HG02973 (cell line): ENCODE data around the gene TTLL5.
"Not testable (repeated sequence)": the region's sequence is repeated elsewhere in the genome, so short reads cannot be mapped to it uniquely, and the experiment has no call there.

Experiments
- ATAC-seq: cut with Tn5 transposase; IDR thresholded peaks from one replicate; pipeline ENCODE4 v1.9.1; 2021; ENCODE audit warnings: moderate library complexity; ENCODE audit not compliant: unreplicated experiment

TTLL5 gene

DNA sequence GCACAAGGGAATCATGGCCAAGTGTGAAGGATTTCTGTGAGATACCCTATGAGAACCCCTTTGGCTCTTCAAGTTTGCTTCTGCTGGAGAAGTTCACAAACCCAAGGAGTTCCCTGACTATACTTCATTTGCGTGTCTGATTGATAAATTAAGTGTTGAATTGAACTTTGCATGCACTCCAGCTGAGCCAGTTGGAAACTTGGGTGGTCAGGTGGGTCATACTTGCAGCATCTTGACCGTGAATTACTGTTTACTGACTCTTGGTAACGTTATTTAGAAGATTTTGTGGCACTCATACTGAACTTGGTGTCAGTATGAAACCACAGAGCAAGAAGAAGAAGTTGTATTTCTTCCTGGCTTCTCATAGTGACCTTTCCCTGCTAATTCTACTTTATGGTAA, 243.3 kb downstream of the TTLL5 start:
- ATAC-seq = no peak

DNA sequence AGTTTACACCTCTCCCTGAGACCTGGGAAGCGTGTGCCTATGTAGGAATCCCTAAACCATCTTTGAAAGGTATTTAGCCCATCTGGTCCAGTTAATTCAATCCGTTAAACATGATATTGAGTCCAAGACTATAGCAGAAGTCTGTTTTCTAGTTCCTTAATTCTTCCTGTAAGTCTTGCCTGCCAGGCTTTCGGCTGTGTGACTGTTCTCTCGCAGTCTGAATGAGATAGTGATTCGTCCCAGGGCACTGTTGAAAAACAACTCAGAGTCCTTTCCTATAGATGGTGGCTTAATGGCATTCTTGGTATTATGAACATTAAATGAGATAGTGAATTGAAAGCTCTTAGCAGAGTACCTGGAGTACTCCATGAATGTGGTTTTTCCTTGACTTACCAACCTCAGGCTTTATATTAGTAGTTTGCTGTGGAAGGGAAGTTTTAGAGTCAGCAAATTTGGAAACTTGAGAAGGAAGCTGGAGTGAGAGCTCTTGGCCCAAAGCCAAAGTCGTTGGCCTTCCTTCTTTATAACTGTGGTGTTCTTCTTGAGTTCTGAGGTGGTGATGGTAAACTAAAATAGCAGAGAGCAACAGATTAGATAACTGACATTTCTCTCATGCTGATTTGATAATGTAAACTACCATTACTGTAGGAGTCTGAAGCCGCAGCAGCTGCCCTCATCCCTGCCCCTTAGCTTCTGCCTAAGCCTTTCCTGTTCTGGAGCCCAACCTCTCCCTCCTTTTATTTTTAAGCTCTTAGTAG, 244.3 kb downstream of the TTLL5 start:
- no peak for ATAC-seq

- ATAC-seq = no peak
Measured at GRCh38 chr14:75906228-75906627, 245.2 kb downstream of the TTLL5 start.

GRCh38 chr14:75906680-75907280, 245.7 kb downstream of the TTLL5 start:
- ATAC-seq = no peak

DNA sequence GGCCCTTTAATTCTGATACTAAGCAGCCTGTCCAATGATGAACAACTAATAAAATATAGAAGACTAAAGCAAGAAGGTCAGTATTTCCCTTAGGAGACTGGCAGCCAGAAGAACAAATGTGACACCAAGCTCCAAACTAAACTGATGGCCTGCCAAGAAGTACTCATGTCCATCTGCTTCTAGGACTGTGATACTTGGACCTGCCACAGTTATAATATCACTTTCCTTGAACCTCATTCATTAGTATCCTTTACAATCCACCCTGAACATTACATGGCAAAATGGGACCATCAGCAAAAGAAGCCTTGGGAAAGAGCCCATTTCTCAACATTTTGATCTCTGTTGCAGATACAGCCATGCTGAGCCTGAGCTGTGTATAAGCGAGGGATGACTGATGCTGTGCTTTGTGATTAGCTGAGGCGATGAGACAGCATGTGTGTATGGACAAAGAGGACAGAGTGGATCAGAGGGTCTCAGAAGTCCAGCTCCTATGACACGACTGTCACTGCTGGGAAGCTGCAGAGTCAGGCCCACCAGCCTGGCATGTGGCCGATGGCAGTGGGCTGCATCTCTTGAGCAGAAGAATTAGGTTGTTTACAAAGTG, 246.8 kb downstream of the TTLL5 start:
- no peak for ATAC-seq

DNA sequence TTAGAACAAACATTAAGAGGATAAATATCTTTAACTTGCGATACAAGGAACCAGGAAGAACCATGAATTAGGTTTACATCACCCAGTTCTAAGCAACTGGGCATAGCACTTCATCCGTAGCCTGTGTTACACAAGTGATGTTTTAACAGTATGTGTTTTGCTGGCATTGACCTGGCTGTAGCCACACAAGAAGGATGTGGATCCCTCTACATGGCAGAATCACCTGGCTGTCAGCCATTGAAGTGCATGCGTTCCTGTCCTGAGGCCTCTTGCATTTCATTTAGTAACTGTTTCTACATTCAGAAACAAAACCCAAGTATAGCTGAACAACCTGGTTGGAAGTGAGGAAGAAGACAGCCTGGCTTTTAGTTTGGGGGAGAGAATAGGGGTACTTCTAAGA, 248.6 kb downstream of the TTLL5 start:
- ATAC-seq = no peak

- ATAC-seq = no peak
Measured at GRCh38 chr14:75910048-75910447, 249.0 kb downstream of the TTLL5 start.

- ATAC-seq = no peak
Measured at GRCh38 chr14:75911883-75912282, 250.8 kb downstream of the TTLL5 start.

DNA sequence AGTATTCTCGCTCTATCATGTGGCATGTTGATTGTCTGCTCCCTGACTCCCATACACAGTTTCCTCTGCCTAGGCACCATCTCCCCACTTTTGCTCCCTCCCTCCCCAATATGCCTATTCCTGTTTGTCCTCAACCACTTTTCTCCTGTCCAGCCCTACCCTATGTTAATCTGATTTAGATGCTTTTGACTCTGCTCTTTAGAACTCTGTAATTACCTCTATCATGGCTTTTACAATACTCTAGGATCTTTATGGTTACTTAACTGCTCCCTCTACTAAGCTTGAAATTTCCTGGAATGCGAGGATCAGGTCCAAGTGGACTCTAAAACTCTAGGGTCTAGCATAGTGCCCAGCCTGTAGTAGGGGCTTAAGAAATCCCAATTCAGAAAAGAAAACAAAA, 252.1 kb downstream of the TTLL5 start:
- ATAC-seq = no peak

DNA sequence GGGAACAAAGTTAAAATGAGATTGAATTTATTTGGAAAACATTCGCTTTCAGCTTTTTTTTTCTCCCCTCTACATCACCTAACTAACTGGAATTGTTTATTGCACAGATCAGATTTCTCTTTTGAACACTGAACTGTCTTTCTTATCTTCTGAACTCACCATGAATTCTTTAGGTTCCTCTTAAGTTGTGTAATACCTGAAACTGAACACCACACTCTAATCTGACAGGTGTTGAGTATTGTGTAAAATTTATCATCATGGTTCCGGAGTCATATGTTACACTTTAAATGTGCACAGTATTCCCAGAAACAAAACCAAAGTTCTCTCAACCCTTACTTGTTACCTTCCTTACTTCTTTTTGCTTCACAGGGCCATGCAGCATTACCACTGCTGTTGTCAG, 254.0 kb downstream of the TTLL5 start:
- no peak for ATAC-seq

- no peak for ATAC-seq
Measured at GRCh38 chr14:75917322-75917945, 256.4 kb downstream of the TTLL5 start.

- ATAC-seq = no peak
Measured at GRCh38 chr14:75917946-75918335, 256.9 kb downstream of the TTLL5 start.

- ATAC-seq = not testable (repeated sequence)
Measured at GRCh38 chr14:75920421-75920820, 259.4 kb downstream of the TTLL5 start.

DNA sequence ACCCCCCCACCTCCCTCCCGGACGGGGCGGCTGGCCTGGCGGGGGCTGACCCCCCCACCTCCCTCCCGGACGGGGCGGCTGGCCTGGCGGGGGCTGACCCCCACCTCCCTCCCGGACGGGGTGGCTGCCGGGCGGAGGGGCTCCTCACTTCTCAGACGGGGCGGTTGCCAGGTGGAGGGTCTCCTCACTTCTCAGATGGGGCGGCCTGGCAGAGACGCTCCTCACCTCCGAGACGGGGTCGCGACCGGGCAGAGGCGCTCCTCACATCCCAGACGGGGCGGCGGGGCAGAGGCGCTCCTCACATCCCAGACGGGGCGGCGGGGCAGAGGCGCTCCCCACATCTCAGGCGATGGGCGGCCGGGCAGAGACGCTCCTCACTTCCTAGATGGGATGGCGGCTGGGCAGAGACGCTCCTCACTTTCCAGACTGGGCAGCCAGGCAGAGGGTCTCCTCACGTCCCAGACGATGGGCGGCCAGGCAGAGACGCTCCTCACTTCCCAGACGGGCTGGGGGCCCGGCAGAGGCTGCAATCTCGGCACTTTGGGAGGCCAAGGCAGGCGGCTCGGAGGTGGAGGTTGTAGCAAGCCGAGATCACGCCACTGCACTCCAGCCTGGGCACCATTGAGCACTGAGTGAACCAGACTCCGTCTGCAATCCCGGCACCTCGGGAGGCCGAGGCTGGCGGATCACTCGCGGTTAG, 264.2 kb downstream of the TTLL5 start:
- ATAC-seq = not testable (repeated sequence)

DNA sequence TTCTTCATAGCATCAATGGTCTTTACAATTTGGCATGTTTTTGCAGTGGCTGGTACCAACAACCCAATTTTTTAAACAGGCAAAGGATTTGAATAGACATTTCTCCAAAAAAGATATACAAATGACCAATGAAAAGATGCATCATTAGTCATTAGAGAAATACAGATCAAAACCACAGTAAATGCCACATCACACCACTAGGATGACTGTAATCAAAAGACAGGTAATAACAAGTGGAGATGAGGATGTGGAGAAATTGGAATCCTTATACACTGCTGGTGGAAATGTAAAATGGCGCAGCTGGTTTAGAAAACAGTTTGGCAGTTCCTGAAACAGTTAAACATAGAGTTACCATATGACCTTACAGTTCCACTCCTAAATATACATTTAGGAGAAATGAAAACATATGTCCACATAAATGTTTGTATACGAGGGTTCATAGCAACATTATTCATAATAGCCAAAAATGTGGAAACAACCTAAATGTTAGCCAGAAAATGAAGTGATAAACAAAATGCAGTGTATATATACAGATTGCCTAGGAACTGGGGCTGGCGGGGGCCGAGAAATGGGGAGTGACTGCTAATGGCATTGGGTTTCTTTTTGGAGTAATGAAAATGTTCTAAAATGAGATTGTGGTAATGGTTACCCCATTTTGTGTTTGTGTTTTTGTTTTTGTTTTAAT, 265.5 kb downstream of the TTLL5 start:
- ATAC-seq = no peak

DNA sequence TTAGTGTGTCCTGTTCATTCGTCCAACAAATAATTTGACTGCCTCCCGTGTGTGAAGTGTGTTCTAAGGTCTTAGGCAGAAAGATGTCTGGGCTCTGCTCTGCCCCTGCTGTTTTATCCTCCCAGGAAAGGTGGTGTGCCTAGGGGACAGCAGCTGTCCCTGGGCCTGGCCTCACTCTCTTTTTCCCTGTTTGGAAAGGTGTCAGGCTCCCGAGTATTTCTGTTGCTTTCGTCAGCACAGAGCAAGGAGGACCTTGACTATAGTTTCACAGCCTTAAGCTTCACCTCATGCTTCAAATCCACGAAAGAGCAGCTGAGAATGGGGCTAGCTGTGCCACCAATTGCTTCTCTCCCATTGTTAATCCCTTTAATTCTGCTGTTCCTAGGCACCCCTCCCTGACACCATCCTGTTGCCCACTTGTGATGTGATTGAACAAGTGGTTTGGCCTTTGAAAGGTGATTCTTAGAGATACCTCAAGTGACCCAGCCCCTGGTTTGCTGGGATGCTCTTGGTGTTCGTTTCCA, 266.6 kb downstream of the TTLL5 start:
- no peak for ATAC-seq

DNA sequence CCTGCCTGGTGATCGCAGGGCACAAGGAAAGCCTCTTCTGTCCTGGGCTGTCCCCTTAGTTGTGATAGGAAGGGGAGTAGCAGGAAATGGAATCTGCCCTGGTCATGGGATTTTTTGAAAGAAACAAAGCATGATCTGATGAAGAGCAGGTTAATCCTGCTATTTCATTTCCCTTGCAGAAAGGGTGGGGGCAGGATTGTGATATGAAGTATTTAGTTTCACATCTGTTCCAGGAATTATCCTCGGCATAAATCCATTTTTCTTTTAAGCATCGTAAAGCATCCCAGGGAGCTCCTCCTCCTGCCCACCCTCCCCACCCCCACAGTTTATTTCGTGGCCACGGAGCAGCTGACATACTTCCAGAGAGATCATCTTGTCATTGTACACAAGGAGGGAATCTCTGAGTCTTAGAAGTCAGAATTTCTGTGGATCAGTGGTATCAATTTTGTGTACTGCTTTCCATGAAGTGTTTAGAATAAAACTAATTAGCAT, 267.7 kb downstream of the TTLL5 start:
- ATAC-seq = no peak

GRCh38 chr14:75933712-75934296, 272.8 kb downstream of the TTLL5 start:
- no peak for ATAC-seq

GRCh38 chr14:75934998-75935628, 274.1 kb downstream of the TTLL5 start:
- ATAC-seq = no peak
